Keratinocyte (primary cell): Measurements from ENCODE around the gene RITA1. TPM values are rescaled to one million over a fixed set of nuclear protein-coding genes. Genes with fewer than 3 reads are reported as not detected.

Experiments used
- DNase-seq: peaks from one replicate; pipeline ENCODE4 v3.0.0-alpha.2; 2011; ENCODE audit warnings: low read depth, missing footprints, low spot score
- FAIRE-seq: peaks from 2 replicates; lab custom pipeline; 2011; peaks lifted over from hg19 to GRCh38; lab: Jason Lieb, UNC
- H2AFZ ChIP-seq: 2 replicates; pipeline ENCODE4 v1.6.0; 2012; ENCODE audit warnings: low read length, control low read depth, inconsistent platforms; ENCODE audit not compliant: control insufficient read depth
- H3K27ac ChIP-seq: 2 replicates; pipeline ENCODE4 v1.5.1; 2011; ENCODE audit warnings: low read length; ENCODE audit not compliant: control insufficient read depth, insufficient read depth
- H3K27me3 ChIP-seq: 3 replicates; pipeline ENCODE4 v1.6.0; 2011; ENCODE audit warnings: low read length; ENCODE audit not compliant: control insufficient read depth, insufficient read depth; ENCODE audit errors: extremely low read depth
- H3K36me3 ChIP-seq, 2 experiments: 2 replicates in 1 of 2; 3 replicates in 1 of 2; pipeline ENCODE4 v1.5.1; 2011; ENCODE audit warnings: low read length in 2 of 2, mild to moderate bottlenecking in 1 of 2; ENCODE audit not compliant: control insufficient read depth in 2 of 2, insufficient read depth in 2 of 2; ENCODE audit errors: extremely low read depth in 1 of 2
- H3K4me1 ChIP-seq: 3 replicates; pipeline ENCODE4 v1.5.1; 2011; ENCODE audit warnings: low read length; ENCODE audit not compliant: control insufficient read depth, insufficient read depth; ENCODE audit errors: extremely low read depth
- H3K4me2 ChIP-seq: 3 replicates; pipeline ENCODE4 v1.6.0; 2011; ENCODE audit warnings: low read depth, low read length; ENCODE audit not compliant: control insufficient read depth, insufficient read depth; ENCODE audit errors: extremely low read depth
- H3K4me3 ChIP-seq, 3 experiments: fragments of 200-600 bp in 1 of 3; sonication (generic) in 1 of 3; 2 replicates in 2 of 3; 3 replicates in 1 of 3; pipeline ENCODE4 v1.5.1; 2011 to 2016; ENCODE audit warnings: low read length in 3 of 3, mild to moderate bottlenecking in 3 of 3, control low read depth in 2 of 3, inconsistent platforms in 1 of 3, low read depth in 1 of 3, mixed read lengths in 1 of 3, mixed run types in 1 of 3, moderate library complexity in 1 of 3; ENCODE audit not compliant: control insufficient read depth in 2 of 3, insufficient read depth in 2 of 3; ENCODE audit errors: extremely low read depth in 1 of 3
- H3K79me2 ChIP-seq: 2 replicates; pipeline ENCODE4 v1.6.0; 2012; ENCODE audit warnings: low read length; ENCODE audit not compliant: control insufficient read depth, insufficient read depth
- H3K9ac ChIP-seq: 3 replicates; pipeline ENCODE4 v1.6.0; 2011; ENCODE audit warnings: low read length; ENCODE audit not compliant: control insufficient read depth, insufficient read depth; ENCODE audit errors: extremely low read depth
- H3K9me1 ChIP-seq: 3 replicates; pipeline ENCODE4 v1.6.0; 2011; ENCODE audit warnings: low read length; ENCODE audit not compliant: control insufficient read depth, insufficient read depth; ENCODE audit errors: extremely low read depth
- H3K9me3 ChIP-seq: 2 replicates; pipeline ENCODE4 v1.5.1; 2012; ENCODE audit warnings: low read depth, low read length; ENCODE audit not compliant: control insufficient read depth
- H4K20me1 ChIP-seq: 3 replicates; pipeline ENCODE4 v1.6.0; 2011; ENCODE audit warnings: low read length; ENCODE audit not compliant: control insufficient read depth, insufficient read depth; ENCODE audit errors: extremely low read depth
- CTCF ChIP-seq, 3 experiments: IDR thresholded peaks in 1 of 3; conservative IDR thresholded peaks in 1 of 3; optimal IDR thresholded peaks in 1 of 3; 2 replicates in 2 of 3; 3 replicates in 1 of 3; pipeline versions ENCODE3 to v1.5.1; 2011; ENCODE audit warnings: low read length in 3 of 3, mild to moderate bottlenecking in 3 of 3, moderate library complexity in 2 of 3, control low read depth in 1 of 3, inconsistent platforms in 1 of 3; ENCODE audit not compliant: insufficient read depth in 2 of 3; ENCODE audit errors: extremely low read depth in 1 of 3
- EZH2 ChIP-seq: IDR thresholded peaks from one replicate; pipeline ENCODE4 v1.6.1; 2012; ENCODE audit warnings: inconsistent platforms, mild to moderate bottlenecking, low read length, moderate library complexity
- dilution Hi-C: fragments of 300-500 bp; cut with MboI; formaldehyde crosslinking; loops from one replicate; pipeline ENCODE4 v1.7.0; 2020; ENCODE audit warnings: low sequenced_read_pairs; ENCODE audit not compliant: extremely low pct_ligation_motif_present
- polyA plus RNA-seq, 5 experiments: library from polyadenylated mRNA; depleted of rRNA in 3 of 5; stranded (reverse) in 3 of 5; stranded (forward) in 1 of 5; unstranded in 1 of 5; fragments of >200 nt; gene quantifications; 1 replicate in 1 of 5; 2 replicates in 3 of 5; 3 replicates in 1 of 5; pipeline versions ENCODE4 v1.2.1 to v1.2.3, GENCODE V29; 2011 to 2012; ENCODE audit warnings: missing spikeins in 2 of 5, low read depth in 1 of 5, low replicate concordance in 1 of 5

Gene RITA1
- polyA plus RNA-seq, 1 donor (not counting 4 experiments of a cell fraction or from before 2014, with no cell fraction given): 11.8 TPM

- FAIRE-seq (no peak), DNase-seq (no peak)
- TF ChIP-seq CTCF (optimal IDR thresholded peaks at IDR 0.05 in 1 of 3, IDR thresholded peaks at IDR 0.05 in 1 of 3, conservative IDR thresholded peaks at IDR 0.05 in 1 of 3; ENCODE audit: extremely low read depth in 1 of 3, insufficient read depth in 2 of 3, low read length in 3 of 3) (no peak), EZH2 (no peak)
- Histone ChIP-seq H3K36me3 (peaks cover 42 to 43% of the 10 kb centered on the region in 2 experiments), H3K27me3 (no peaks in the 10 kb centered on the region), H3K79me2 (no peaks in the 10 kb centered on the region), H4K20me1 (no peaks in the 10 kb centered on the region), H3K9me3 (no peaks in the 10 kb centered on the region), H3K4me2 (no peak overlapping the region), H3K4me1 (no peaks in the 10 kb centered on the region), H3K27ac (no peak overlapping the region), H3K4me3 (no peak overlapping the region), H3K9ac (no peak overlapping the region), H3K9me1 (no peaks in the 10 kb centered on the region), H2AFZ (no peak overlapping the region)
- dilution Hi-C loops: loop anchor here (25.0 kb wide), 1 partner anchor 103 kb away; the partner anchor contains the start of gene DTX1
Measured at GRCh38 chr12:113165521-113166450, 19.7 kb upstream of the RITA1 start.

GRCh38 chr12:113167868-113168267 lies 17.7 kb upstream of the RITA1 start:
- Histone ChIP-seq H3K9ac (no peak overlapping the region), H3K4me1 (no peaks in the 10 kb centered on the region), H2AFZ (no peak overlapping the region), H3K9me3 (no peaks in the 10 kb centered on the region), H3K9me1 (no peaks in the 10 kb centered on the region), H3K27me3 (no peaks in the 10 kb centered on the region), H3K4me3 (no peak overlapping the region), H3K36me3 (peaks cover 52 to 56% of the 10 kb centered on the region in 2 experiments), H3K27ac (no peak overlapping the region), H3K4me2 (no peak overlapping the region), H3K79me2 (no peaks in the 10 kb centered on the region), H4K20me1 (no peaks in the 10 kb centered on the region)
- DNase-seq: no peak
- FAIRE-seq: no peak
- dilution Hi-C loops: loop anchor here (25.0 kb wide), 1 partner anchor 106 kb away; the partner anchor contains the start of gene DTX1
- TF ChIP-seq CTCF (optimal IDR thresholded peaks at IDR 0.05 in 1 of 3, IDR thresholded peaks at IDR 0.05 in 1 of 3, conservative IDR thresholded peaks at IDR 0.05 in 1 of 3; ENCODE audit: extremely low read depth in 1 of 3, insufficient read depth in 2 of 3, low read length in 3 of 3): no peak
- no peak for TF ChIP-seq EZH2
